ENCODE results near the gene TUBGCP6.

Gene TUBGCP6

GRCh38 chr22:50228366-50228765 lies 16.5 kb downstream of the TUBGCP6 start:
- TF ChIP-seq CSDC2 (CRISPR knock-in tag; IDR thresholded peaks at IDR 0.05) (no peak), ISL1 (CRISPR knock-in tag; IDR thresholded peaks at IDR 0.05) (no peak), BACH2 (CRISPR knock-in tag; IDR thresholded peaks at IDR 0.05; ENCODE audit: borderline replicate concordance) (no peak), ESRRG (CRISPR knock-in tag; IDR thresholded peaks at IDR 0.05) (no peak), ZNF70 (CRISPR knock-in tag; IDR thresholded peaks at IDR 0.05) (no peak), ZNF565 (CRISPR knock-in tag; conservative IDR thresholded peaks at IDR 0.05; ENCODE audit: low read depth) (no peak), SNAI2 (CRISPR knock-in tag; IDR thresholded peaks at IDR 0.05) (no peak), TOX (CRISPR knock-in tag; IDR thresholded peaks at IDR 0.05; ENCODE audit: borderline replicate concordance) (no peak), ZC3H10 (CRISPR knock-in tag; IDR thresholded peaks at IDR 0.05) (no peak), PATZ1 (CRISPR knock-in tag; IDR thresholded peaks at IDR 0.05; ENCODE audit: borderline replicate concordance) (no peak)
- TF ChIP-seq, protein P1, sequence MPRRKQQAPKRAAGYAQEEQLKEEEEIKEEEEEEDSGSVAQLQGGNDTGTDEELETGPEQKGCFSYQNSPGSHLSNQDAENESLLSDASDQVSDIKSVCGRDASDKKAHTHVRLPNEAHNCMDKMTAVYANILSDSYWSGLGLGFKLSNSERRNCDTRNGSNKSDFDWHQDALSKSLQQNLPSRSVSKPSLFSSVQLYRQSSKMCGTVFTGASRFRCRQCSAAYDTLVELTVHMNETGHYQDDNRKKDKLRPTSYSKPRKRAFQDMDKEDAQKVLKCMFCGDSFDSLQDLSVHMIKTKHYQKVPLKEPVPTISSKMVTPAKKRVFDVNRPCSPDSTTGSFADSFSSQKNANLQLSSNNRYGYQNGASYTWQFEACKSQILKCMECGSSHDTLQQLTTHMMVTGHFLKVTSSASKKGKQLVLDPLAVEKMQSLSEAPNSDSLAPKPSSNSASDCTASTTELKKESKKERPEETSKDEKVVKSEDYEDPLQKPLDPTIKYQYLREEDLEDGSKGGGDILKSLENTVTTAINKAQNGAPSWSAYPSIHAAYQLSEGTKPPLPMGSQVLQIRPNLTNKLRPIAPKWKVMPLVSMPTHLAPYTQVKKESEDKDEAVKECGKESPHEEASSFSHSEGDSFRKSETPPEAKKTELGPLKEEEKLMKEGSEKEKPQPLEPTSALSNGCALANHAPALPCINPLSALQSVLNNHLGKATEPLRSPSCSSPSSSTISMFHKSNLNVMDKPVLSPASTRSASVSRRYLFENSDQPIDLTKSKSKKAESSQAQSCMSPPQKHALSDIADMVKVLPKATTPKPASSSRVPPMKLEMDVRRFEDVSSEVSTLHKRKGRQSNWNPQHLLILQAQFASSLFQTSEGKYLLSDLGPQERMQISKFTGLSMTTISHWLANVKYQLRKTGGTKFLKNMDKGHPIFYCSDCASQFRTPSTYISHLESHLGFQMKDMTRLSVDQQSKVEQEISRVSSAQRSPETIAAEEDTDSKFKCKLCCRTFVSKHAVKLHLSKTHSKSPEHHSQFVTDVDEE (CRISPR knock-in tag; IDR thresholded peaks at IDR 0.05), result no peak
- no peak for ATAC-seq

DNA sequence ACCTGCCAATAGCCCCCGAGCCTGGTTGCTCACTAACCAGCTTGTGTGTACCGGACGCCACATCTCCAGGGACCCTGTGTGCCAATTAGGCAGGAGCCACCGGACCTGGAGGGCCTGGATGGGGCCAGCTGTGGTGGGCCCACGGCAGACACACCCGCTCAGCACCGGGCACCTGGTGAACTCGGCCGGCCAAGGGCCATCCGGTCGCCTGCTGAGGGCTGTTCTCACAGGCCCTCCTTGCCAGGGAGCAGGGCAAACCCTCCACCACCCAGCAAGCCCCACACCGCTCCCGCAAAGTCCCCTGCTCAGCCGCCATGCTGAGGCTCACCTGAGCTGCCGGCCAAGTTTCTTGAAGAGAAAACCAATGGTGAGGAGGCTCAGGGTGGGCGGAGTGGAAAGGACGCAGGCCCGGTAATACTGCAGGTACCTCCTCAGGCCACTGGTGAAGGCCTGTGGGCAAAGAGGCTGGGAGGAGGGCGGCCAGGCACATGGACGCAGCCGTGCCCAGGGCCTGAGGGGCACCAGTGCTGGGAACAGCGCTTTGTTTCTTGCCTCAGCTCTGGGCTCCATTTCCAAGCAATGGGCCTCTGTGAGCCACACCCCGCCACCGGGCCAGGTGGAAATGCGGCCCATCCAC lies 17.1 kb downstream of the TUBGCP6 start:
- ATAC-seq, result no peak
- no peak for TF ChIP-seq OSR1 (CRISPR knock-in tag; IDR thresholded peaks at IDR 0.05)
- TF ChIP-seq ZNF565 (CRISPR knock-in tag; conservative IDR thresholded peaks at IDR 0.05; ENCODE audit: low read depth), result no peak
- TF ChIP-seq ARNTL (CRISPR knock-in tag; IDR thresholded peaks at IDR 0.05; ENCODE audit: borderline replicate concordance, low read depth), result no peak
- TF ChIP-seq SNAI2 (CRISPR knock-in tag; IDR thresholded peaks at IDR 0.05), result no peak
- TF ChIP-seq ZFP3 (CRISPR knock-in tag; IDR thresholded peaks at IDR 0.05), result no peak

GRCh38 chr22:50226875-50227165 lies 18.0 kb downstream of the TUBGCP6 start:
- no peak for TF ChIP-seq ZNF70 (CRISPR knock-in tag; IDR thresholded peaks at IDR 0.05)
- no peak for ATAC-seq

- ATAC-seq, result no peak
Measured at GRCh38 chr22:50226063-50226874, 18.6 kb downstream of the TUBGCP6 start.

More at GRCh38 chr22:50226063-50226874, 18.6 kb downstream of the TUBGCP6 start:
- TF ChIP-seq PATZ1 (CRISPR knock-in tag; IDR thresholded peaks at IDR 0.05; ENCODE audit: borderline replicate concordance), result no peak
- TF ChIP-seq ZC3H10 (CRISPR knock-in tag; IDR thresholded peaks at IDR 0.05), result no peak
- no peak for TF ChIP-seq GLIS3 (CRISPR knock-in tag; IDR thresholded peaks at IDR 0.05)
- TF ChIP-seq TCF4 (CRISPR knock-in tag; IDR thresholded peaks at IDR 0.05; ENCODE audit: borderline replicate concordance), result no peak
- TF ChIP-seq ZNF565 (CRISPR knock-in tag; conservative IDR thresholded peaks at IDR 0.05; ENCODE audit: low read depth), result no peak
- TF ChIP-seq TOX (CRISPR knock-in tag; IDR thresholded peaks at IDR 0.05; ENCODE audit: borderline replicate concordance), result no peak

Measured in SK-N-SH treated with all-trans-retinoic acid at 6 μM for 48 hours (cell line).